Lung (tissue), 12 donors: Measurements from ENCODE around the gene HES3. TPM values are rescaled to one million over a fixed set of nuclear protein-coding genes. Genes with fewer than 3 reads are reported as not detected.

Experiments used
- ATAC-seq: fragments of 200-7000 bp; cut with Tn5 transposase; one replicate; pipeline ENCODE4 v1.9.1; 2020; ENCODE audit warnings: moderate number of reproducible peaks; ENCODE audit not compliant: insufficient read depth, low FRiP score
- DNase-seq, 3 donors: peaks; one replicate each; pipeline ENCODE4 v3.0.0-alpha.2; 2013 to 2017
- H3K27ac ChIP-seq, 2 donors: one replicate each; pipeline ENCODE4 v1.5.1; 2013; ENCODE audit warnings: mild to moderate bottlenecking in 2 of 2, moderate library complexity in 2 of 2, control low read depth in 1 of 2, inconsistent platforms in 1 of 2, low read depth in 1 of 2, low read length in 1 of 2
- H3K27me3 ChIP-seq, 3 donors: one replicate each; pipeline ENCODE4 v1.5.1; 2013; ENCODE audit warnings: low read length in 2 of 3; ENCODE audit not compliant: control insufficient read depth in 3 of 3, insufficient read depth in 3 of 3
- H3K36me3 ChIP-seq, 4 donors: one replicate each; pipeline ENCODE4 v1.5.1; 2013; ENCODE audit warnings: low read length in 4 of 4, mild to moderate bottlenecking in 1 of 4, moderate library complexity in 1 of 4; ENCODE audit not compliant: control insufficient read depth in 4 of 4, insufficient read depth in 4 of 4
- H3K4me1 ChIP-seq, 5 donors: one replicate each; pipeline ENCODE4 v1.5.1; 2013; ENCODE audit warnings: low read length in 5 of 5, mild to moderate bottlenecking in 2 of 5, moderate library complexity in 1 of 5; ENCODE audit not compliant: control insufficient read depth in 5 of 5, insufficient read depth in 5 of 5
- H3K4me3 ChIP-seq: one replicate; pipeline ENCODE4 v1.5.1; 2013; ENCODE audit warnings: mild to moderate bottlenecking, control low read depth, moderate library complexity
- H3K9ac ChIP-seq, 2 donors: one replicate each; pipeline ENCODE4 v1.5.1; 2013; ENCODE audit warnings: low read length in 2 of 2, control low read depth in 1 of 2; ENCODE audit not compliant: insufficient read depth in 1 of 2
- H3K9me3 ChIP-seq, 4 donors: one replicate each; pipeline ENCODE4 v1.5.1; 2013; ENCODE audit warnings: low read length in 3 of 4, mild to moderate bottlenecking in 1 of 4, moderate library complexity in 1 of 4; ENCODE audit not compliant: control insufficient read depth in 4 of 4, insufficient read depth in 3 of 4
- WGBS, 2 donors: extraction: QIAGEN DNeasy Blood & Tissue Kit; methylation state at CpG; one replicate each; pipeline ENCODE4 v1.1.7; 2013; 5-methylcytosine and 5-hydroxymethylcytosine counted together
- polyA plus RNA-seq, 2 donors: library from polyadenylated mRNA; stranded (reverse); fragments of 200-250 nt; gene quantifications; one replicate each; pipeline ENCODE4 v1.2.1, GENCODE V29; 2013
- total RNA-seq, 2 donors: library from RNA; depleted of rRNA in 1 of 2; stranded (reverse); fragments of >200 nt in 1 of 2; gene quantifications; one replicate each; pipeline ENCODE4 v1.2.1, GENCODE V29; 2014 to 2021
- TF ChIP-seq, protein P1 (sequence below): IDR thresholded peaks from 2 replicates; pipeline ENCODE4 v1.5.1; 2012; ENCODE audit warnings: mild to moderate bottlenecking; ENCODE audit errors: control extremely low read depth, extremely low read depth
- donor health status: control.
- donor health status: control.
- donor health status: Bipolar disorder and iron deficiency.
- donor health status: healthy.
- donor health status: DM: yes; HTN: yes; CAD: no.

Gene HES3
- total and polyA plus RNA-seq, 4 donors: not detected

DNA sequence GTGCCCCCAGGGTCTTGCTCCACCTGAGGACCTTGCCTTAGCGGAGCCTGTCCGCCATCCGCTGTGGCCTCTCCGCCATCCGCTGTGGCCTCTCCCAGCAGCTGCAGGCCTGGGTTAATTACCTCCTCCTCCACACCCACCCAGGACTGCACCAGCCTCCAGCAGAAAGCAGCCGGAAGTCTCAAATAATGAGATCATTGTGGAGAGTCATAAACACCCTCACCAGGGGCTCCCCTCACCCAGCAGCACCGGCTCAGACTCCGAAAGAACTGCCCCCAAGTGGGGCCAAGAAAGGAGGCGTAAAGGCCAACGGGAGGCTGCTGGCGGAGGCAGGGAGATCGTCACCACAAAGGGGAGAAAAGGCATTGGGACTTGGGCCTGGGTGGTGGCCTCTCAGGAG is 27.6 kb downstream of the HES3 start:
- Histone ChIP-seq H3K36me3 (no peaks in the 10 kb centered on the region), H3K9ac (no peak overlapping the region), H3K27ac (no peak overlapping the region), H3K27me3 (no peaks in the 10 kb centered on the region), H3K9me3 (peaks cover 0 to 2% (median 0%) of the 10 kb centered on the region in 4 donors), H3K4me3 (no peak overlapping the region), H3K4me1 (peaks cover 0 to 52% (median 17%) of the 10 kb centered on the region in 5 donors)
- TF ChIP-seq, protein P1, sequence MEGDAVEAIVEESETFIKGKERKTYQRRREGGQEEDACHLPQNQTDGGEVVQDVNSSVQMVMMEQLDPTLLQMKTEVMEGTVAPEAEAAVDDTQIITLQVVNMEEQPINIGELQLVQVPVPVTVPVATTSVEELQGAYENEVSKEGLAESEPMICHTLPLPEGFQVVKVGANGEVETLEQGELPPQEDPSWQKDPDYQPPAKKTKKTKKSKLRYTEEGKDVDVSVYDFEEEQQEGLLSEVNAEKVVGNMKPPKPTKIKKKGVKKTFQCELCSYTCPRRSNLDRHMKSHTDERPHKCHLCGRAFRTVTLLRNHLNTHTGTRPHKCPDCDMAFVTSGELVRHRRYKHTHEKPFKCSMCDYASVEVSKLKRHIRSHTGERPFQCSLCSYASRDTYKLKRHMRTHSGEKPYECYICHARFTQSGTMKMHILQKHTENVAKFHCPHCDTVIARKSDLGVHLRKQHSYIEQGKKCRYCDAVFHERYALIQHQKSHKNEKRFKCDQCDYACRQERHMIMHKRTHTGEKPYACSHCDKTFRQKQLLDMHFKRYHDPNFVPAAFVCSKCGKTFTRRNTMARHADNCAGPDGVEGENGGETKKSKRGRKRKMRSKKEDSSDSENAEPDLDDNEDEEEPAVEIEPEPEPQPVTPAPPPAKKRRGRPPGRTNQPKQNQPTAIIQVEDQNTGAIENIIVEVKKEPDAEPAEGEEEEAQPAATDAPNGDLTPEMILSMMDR: no peak
- 81 to 89% methylated on average over 12 of the region's 12 CpGs for WGBS, 2 donors
- ATAC-seq: no peak
- no peak for DNase-seq

DNA sequence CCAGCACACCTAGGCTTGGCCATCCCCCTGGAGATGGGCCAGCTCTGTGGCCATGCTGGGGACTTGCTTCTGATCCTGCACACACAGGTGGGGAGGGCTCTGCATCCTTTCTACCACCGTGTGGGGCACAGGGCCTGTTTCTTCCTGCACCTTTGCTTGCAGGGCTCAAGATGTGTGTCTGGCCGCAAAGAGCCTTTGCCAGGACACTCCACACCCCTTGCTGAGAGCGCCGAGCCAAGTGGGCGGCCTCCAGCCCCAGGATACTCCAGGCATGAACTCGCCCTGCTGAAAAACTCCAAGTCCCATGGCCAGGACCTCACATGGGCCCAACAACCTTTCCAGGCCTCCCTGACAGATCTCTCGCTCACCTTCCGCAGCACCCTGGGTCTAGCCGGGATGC is 28.5 kb downstream of the HES3 start:
- Histone ChIP-seq H3K9me3 (peaks cover 0 to 2% (median 0%) of the 10 kb centered on the region in 4 donors), H3K4me3 (no peak overlapping the region), H3K36me3 (no peaks in the 10 kb centered on the region), H3K4me1 (peaks cover 0 to 49% (median 18%) of the 10 kb centered on the region in 5 donors), H3K27me3 (no peaks in the 10 kb centered on the region), H3K9ac (no peak overlapping the region), H3K27ac (no peak overlapping the region)
- DNase-seq: no peak
- TF ChIP-seq, protein P1: no peak
- ATAC-seq: no peak
- whole genome bisulfite sequencing, 2 donors: 80 to 85% methylated on average over 9 of the region's 9 CpGs

GRCh38 chr1:6272868-6273267 is 28.9 kb downstream of the HES3 start:
- H3K9me3 ChIP-seq: peaks cover 0 to 2% (median 0%) of the 10 kb centered on the region in 4 donors
- H3K27me3 ChIP-seq: no peaks in the 10 kb centered on the region
- 87 to 93% methylated on average over 6 of the region's 6 CpGs for WGBS, 2 donors
- TF ChIP-seq, protein P1: no peak
- H3K9ac ChIP-seq: no peak overlapping the region
- H3K36me3 ChIP-seq: no peaks in the 10 kb centered on the region
- H3K4me3 ChIP-seq: no peak overlapping the region
- DNase-seq: no peak
- peaks cover 0 to 47% (median 18%) of the 10 kb centered on the region in 5 donors for H3K4me1 ChIP-seq
- no peak for ATAC-seq
- no peak overlapping the region for H3K27ac ChIP-seq

- Histone ChIP-seq H3K4me3 (no peak overlapping the region), H3K36me3 (no peaks in the 10 kb centered on the region), H3K27me3 (no peaks in the 10 kb centered on the region), H3K9ac (no peak overlapping the region), H3K4me1 (peaks cover 0 to 47% (median 18%) of the 10 kb centered on the region in 5 donors), H3K9me3 (peaks cover 0 to 2% (median 0%) of the 10 kb centered on the region in 4 donors), H3K27ac (no peak overlapping the region)
- WGBS, 2 donors: 93 to 94% methylated on average over 19 of the region's 19 CpGs
- ATAC-seq (no peak), DNase-seq (no peak)
- TF ChIP-seq, protein P1: no peak
These were observed 29.5 kb downstream of the HES3 start for GRCh38 chr1:6273380-6273891.
